HepG2 (cell line): ENCODE results near the gene CAMTA1. TPM values are rescaled to one million over a fixed set of nuclear protein-coding genes. Genes with fewer than 3 reads are reported as not detected.

Source experiments
- ATAC-seq: fragments of 200-7000 bp; cut with Tn5 transposase; 3 replicates; pipeline ENCODE4 v1.9.1; 2020; ENCODE audit warnings: mild to moderate bottlenecking, moderate library complexity
- BruUV-seq: library from RNA; stranded (reverse); fragments of 400-500 nt; replicated peaks from 2 replicates; lab custom pipeline; 2021; lab: Mats Ljungman, UMichigan
- CTCF ChIA-PET: fragments of 300-600 bp; formaldehyde crosslinking; extraction: SDS; loops from one replicate; lab custom pipeline; 2021; ENCODE audit warnings: low total read pairs, inconsistent platforms, low intra/inter-chr PET ratio; lab: Yijun Ruan, JAX
- POLR2A ChIA-PET: fragments of 350-600 bp; sonication (Branson Sonifier 250); formaldehyde crosslinking; loops from one replicate; lab custom pipeline; 2020; ENCODE audit warnings: antibody characterized with exemption, inconsistent platforms; lab: Yijun Ruan, JAX
- DNase-seq: peaks from one replicate; pipeline ENCODE4 v3.0.0-alpha.2; 2015; ENCODE audit warnings: low spot score
- FAIRE-seq: peaks from 3 replicates; lab custom pipeline; 2011; peaks lifted over from hg19 to GRCh38; lab: Jason Lieb, UNC
- H2AFZ ChIP-seq: one replicate; pipeline ENCODE4 v1.6.1; 2011; ENCODE audit warnings: low read length, inconsistent platforms
- H3K27ac ChIP-seq: fragments of 300-600 bp; 3 replicates; pipeline ENCODE4 v1.8.0; 2011; ENCODE audit warnings: mixed run types, mild to moderate bottlenecking, mixed read lengths, low read length, inconsistent platforms; ENCODE audit not compliant: insufficient read depth; ENCODE audit errors: extremely low read length
- H3K27me3 ChIP-seq, 2 experiments: fragments of 200-600 bp in 1 of 2; 2 replicates in 1 of 2; 3 replicates in 1 of 2; pipeline versions ENCODE4 v1.6.0 to v1.8.0; 2011; ENCODE audit warnings: low read length in 2 of 2, mild to moderate bottlenecking in 2 of 2, moderate library complexity in 2 of 2, inconsistent platforms in 1 of 2; ENCODE audit not compliant: insufficient read depth in 2 of 2, control insufficient read depth in 1 of 2
- H3K36me3 ChIP-seq, 2 experiments: fragments of 200-600 bp in 1 of 2; replicated peaks in 1 of 2; 2 replicates in 1 of 2; 3 replicates in 1 of 2; pipeline versions ENCODE4 v1.5.1 to v1.8.0; 2011; ENCODE audit warnings: low read length in 2 of 2, inconsistent platforms in 1 of 2; ENCODE audit not compliant: insufficient read depth in 2 of 2, control insufficient read depth in 1 of 2
- H3K4me1 ChIP-seq: 2 replicates; pipeline ENCODE4 v1.5.1; 2012; ENCODE audit warnings: low read length, inconsistent platforms; ENCODE audit not compliant: insufficient read depth
- H3K4me2 ChIP-seq: 2 replicates; pipeline ENCODE4 v1.6.0; 2011; ENCODE audit warnings: low read depth, low read length, inconsistent platforms
- H3K4me3 ChIP-seq, 3 experiments: fragments of 200-600 bp in 1 of 3; sonication (generic), shearing (Covaris generic) in 1 of 3; replicated peaks in 1 of 3; 2 replicates each; pipeline ENCODE4 v1.5.1; 2011 to 2016; ENCODE audit warnings: low read length in 3 of 3, inconsistent platforms in 2 of 3, low read depth in 2 of 3, mild to moderate bottlenecking in 2 of 3, control low read depth in 1 of 3, mixed read lengths in 1 of 3; ENCODE audit not compliant: insufficient read depth in 1 of 3
- H3K79me2 ChIP-seq: one replicate; pipeline ENCODE4 v1.6.1; 2011; ENCODE audit warnings: low read length, inconsistent platforms; ENCODE audit not compliant: insufficient read depth
- H3K9ac ChIP-seq: 2 replicates; pipeline ENCODE4 v1.6.0; 2011; ENCODE audit warnings: mild to moderate bottlenecking, low read depth, low read length, inconsistent platforms; ENCODE audit not compliant: insufficient read depth
- H3K9me3 ChIP-seq: 2 replicates; pipeline ENCODE4 v1.5.1; 2012; ENCODE audit warnings: mild to moderate bottlenecking, low read length
- H4K20me1 ChIP-seq: 2 replicates; pipeline ENCODE4 v1.6.0; 2011; ENCODE audit warnings: inconsistent platforms, mild to moderate bottlenecking, low read length, moderate library complexity; ENCODE audit not compliant: insufficient read depth
- ATM ChIP-seq: fragments of 450-650 bp; IDR thresholded peaks from 2 replicates; pipeline ENCODE4 v1.7.1; 2017; ENCODE audit warnings: mild to moderate bottlenecking, borderline replicate concordance
- ELF1 ChIP-seq: sonication (generic); formaldehyde crosslinking; IDR thresholded peaks from 2 replicates; pipeline ENCODE4 v1.4.0; 2020; ENCODE audit warnings: missing genetic modification reagents
- ELF3 ChIP-seq: IDR thresholded peaks from 2 replicates; pipeline ENCODE4 v1.6.1; 2016; ENCODE audit warnings: missing genetic modification reagents, missing compliant biosample characterization
- FOXP1 ChIP-seq, 2 experiments: fragments of 450-650 bp in 1 of 2; IDR thresholded peaks; 2 replicates each; pipeline ENCODE4 v1.6.1; 2017 to 2018; ENCODE audit warnings: antibody characterized with exemption in 1 of 2
- GPN1 ChIP-seq: sonication (generic); formaldehyde crosslinking; IDR thresholded peaks from 2 replicates; pipeline ENCODE4 v1.5.1; 2020; ENCODE audit warnings: missing genetic modification reagents, borderline replicate concordance
- JARID2 ChIP-seq: sonication (generic); formaldehyde crosslinking; IDR thresholded peaks from 2 replicates; pipeline ENCODE4 v1.8.1; 2023; ENCODE audit warnings: missing genetic modification reagents, inconsistent platforms; ENCODE audit not compliant: insufficient replicate concordance
- NFYC ChIP-seq: IDR thresholded peaks from 2 replicates; pipeline ENCODE4 v1.6.1; 2016; ENCODE audit warnings: missing genetic modification reagents, missing compliant biosample characterization
- PHB2 ChIP-seq: fragments of 450-650 bp; IDR thresholded peaks from 2 replicates; pipeline ENCODE4 v1.6.1; 2018; ENCODE audit not compliant: partially characterized antibody
- PTBP1 ChIP-seq: fragments of 200-400 bp; formaldehyde crosslinking; IDR thresholded peaks from 2 replicates; pipeline ENCODE4 v1.6.1; 2018; ENCODE audit warnings: low read length, low read depth; ENCODE audit not compliant: poor library complexity, severe bottlenecking
- ZNF142 ChIP-seq: sonication (generic); formaldehyde crosslinking; IDR thresholded peaks from 2 replicates; pipeline ENCODE4 v1.4.0; 2020; ENCODE audit warnings: missing genetic modification reagents
- ZNF282 ChIP-seq: fragments of 450-650 bp; IDR thresholded peaks from 2 replicates; pipeline ENCODE4 v1.6.1; 2018; ENCODE audit not compliant: partially characterized antibody
- ZNF614 ChIP-seq: IDR thresholded peaks from 2 replicates; pipeline ENCODE4 v1.6.1; 2018; ENCODE audit warnings: missing biosample characterization, missing genetic modification reagents, inconsistent platforms, borderline replicate concordance
- ZNF782 ChIP-seq: sonication (generic); formaldehyde crosslinking; IDR thresholded peaks from 2 replicates; pipeline ENCODE4 v1.4.0; 2020; ENCODE audit warnings: missing genetic modification reagents, mild to moderate bottlenecking, borderline replicate concordance
- WGBS: methylation state at CpG from one replicate; pipeline ENCODE4 v1.1.6; 2017; ENCODE audit warnings: low lambda C conversion rate; 5-methylcytosine and 5-hydroxymethylcytosine counted together
- in situ Hi-C: cut with HindIII; loops from 2 replicates; pipeline ENCODE4 v1.10.0; 2017; ENCODE audit warnings: low pct_unique_long_range_greater_than_20kb; ENCODE audit not compliant: extremely low pct_ligation_motif_present
- intact Hi-C: fragments of 100-400 bp; cut with micrococcal nuclease; formaldehyde crosslinking; loops from one replicate; pipeline ENCODE4 v1.10.0; 2022; ENCODE audit not compliant: unreplicated experiment
- polyA plus RNA-seq, 8 experiments: library from polyadenylated mRNA; depleted of rRNA in 3 of 8; stranded (reverse) in 7 of 8; unstranded in 1 of 8; fragments of >200 nt; fragmentation: Illumina TruSeq in 4 of 8; extraction: Trizol in 4 of 8; gene quantifications; 2 replicates each; pipeline versions ENCODE4 v1.2.1 to v1.2.3, GENCODE V29; 2011 to 2016; ENCODE audit warnings: low read depth in 4 of 8, missing spikeins in 1 of 8, mixed read lengths in 1 of 8; ENCODE audit not compliant: insufficient read depth in 1 of 8
- total RNA-seq, 5 experiments: library from RNA; depleted of rRNA; stranded (reverse); fragments of >200 nt; fragmentation: Illumina TruSeq; extraction: Trizol; gene quantifications; 2 replicates each; pipeline ENCODE4 v1.2.3, GENCODE V29; 2016; ENCODE audit warnings: low read depth in 1 of 5
- TF ChIP-seq, protein P1 (sequence below): sonication (generic); formaldehyde crosslinking; IDR thresholded peaks from 2 replicates; pipeline ENCODE4 v1.4.0; 2020; ENCODE audit warnings: mild to moderate bottlenecking, missing genetic modification reagents, borderline replicate concordance

The CAMTA1 gene
- total and polyA plus RNA-seq, 2 of the 13 experiments (the other 11 are each of a cell fraction or from before 2014, with no cell fraction given) = 25.0 to 36.4 TPM

GRCh38 chr1:7594714-7595295 is 809.6 kb downstream of the CAMTA1 start:
- no peak for ATAC-seq
- H4K20me1 ChIP-seq = no peaks in the 10 kb centered on the region
- no peaks in the 10 kb centered on the region for H3K36me3 ChIP-seq
- in situ Hi-C loops = no loop called here
- H3K4me3 ChIP-seq = no peak overlapping the region
- H2AFZ ChIP-seq = no peak overlapping the region
- H3K9me3 ChIP-seq = no peaks in the 10 kb centered on the region
- H3K4me1 ChIP-seq = no peaks in the 10 kb centered on the region
- no peaks in the 10 kb centered on the region for H3K79me2 ChIP-seq
- no peak for DNase-seq
- peaks cover 0 to 35% of the 10 kb centered on the region in 2 experiments; a peak in 3 of 5 replicates for H3K27me3 ChIP-seq
- no TSS peak for BruUV-seq
- intact Hi-C loops = no loop called here
- FAIRE-seq = no peak
- CTCF ChIA-PET = no interaction called here
- H3K27ac ChIP-seq = no peak overlapping the region
- WGBS = 9% methylated on average over 10 of the region's 13 CpGs
- no peak overlapping the region for H3K9ac ChIP-seq
- POLR2A ChIA-PET = no interaction called here
- H3K4me2 ChIP-seq = no peak overlapping the region
- TF ChIP-seq PTBP1 (no peak), FOXP1 (IDR thresholded peaks at IDR 0.05) (no peak), FOXP1 (CRISPR knock-in tag; IDR thresholded peaks at IDR 0.05) (no peak), ZNF282 (no peak), PHB2 (no peak), ELF1 (CRISPR knock-in tag) (no peak), ZNF614 (CRISPR knock-in tag) (no peak), JARID2 (CRISPR knock-in tag) (no peak), ZNF142 (CRISPR knock-in tag) (no peak), NFYC (CRISPR knock-in tag) (no peak), ATM (no peak), ELF3 (CRISPR knock-in tag) (no peak), GPN1 (CRISPR knock-in tag) (no peak), ZNF782 (CRISPR knock-in tag) (no peak)
- TF ChIP-seq, protein P1, sequence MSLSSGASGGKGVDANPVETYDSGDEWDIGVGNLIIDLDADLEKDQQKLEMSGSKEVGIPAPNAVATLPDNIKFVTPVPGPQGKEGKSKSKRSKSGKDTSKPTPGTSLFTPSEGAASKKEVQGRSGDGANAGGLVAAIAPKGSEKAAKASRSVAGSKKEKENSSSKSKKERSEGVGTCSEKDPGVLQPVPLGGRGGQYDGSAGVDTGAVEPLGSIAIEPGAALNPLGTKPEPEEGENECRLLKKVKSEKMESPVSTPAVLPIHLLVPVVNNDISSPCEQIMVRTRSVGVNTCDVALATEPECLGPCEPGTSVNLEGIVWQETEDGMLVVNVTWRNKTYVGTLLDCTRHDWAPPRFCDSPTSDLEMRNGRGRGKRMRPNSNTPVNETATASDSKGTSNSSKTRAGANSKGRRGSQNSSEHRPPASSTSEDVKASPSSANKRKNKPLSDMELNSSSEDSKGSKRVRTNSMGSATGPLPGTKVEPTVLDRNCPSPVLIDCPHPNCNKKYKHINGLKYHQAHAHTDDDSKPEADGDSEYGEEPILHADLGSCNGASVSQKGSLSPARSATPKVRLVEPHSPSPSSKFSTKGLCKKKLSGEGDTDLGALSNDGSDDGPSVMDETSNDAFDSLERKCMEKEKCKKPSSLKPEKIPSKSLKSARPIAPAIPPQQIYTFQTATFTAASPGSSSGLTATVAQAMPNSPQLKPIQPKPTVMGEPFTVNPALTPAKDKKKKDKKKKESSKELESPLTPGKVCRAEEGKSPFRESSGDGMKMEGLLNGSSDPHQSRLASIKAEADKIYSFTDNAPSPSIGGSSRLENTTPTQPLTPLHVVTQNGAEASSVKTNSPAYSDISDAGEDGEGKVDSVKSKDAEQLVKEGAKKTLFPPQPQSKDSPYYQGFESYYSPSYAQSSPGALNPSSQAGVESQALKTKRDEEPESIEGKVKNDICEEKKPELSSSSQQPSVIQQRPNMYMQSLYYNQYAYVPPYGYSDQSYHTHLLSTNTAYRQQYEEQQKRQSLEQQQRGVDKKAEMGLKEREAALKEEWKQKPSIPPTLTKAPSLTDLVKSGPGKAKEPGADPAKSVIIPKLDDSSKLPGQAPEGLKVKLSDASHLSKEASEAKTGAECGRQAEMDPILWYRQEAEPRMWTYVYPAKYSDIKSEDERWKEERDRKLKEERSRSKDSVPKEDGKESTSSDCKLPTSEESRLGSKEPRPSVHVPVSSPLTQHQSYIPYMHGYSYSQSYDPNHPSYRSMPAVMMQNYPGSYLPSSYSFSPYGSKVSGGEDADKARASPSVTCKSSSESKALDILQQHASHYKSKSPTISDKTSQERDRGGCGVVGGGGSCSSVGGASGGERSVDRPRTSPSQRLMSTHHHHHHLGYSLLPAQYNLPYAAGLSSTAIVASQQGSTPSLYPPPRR (CRISPR knock-in tag) = no peak
